ENCODE results near the gene CBX2. TPM values are rescaled to one million over a fixed set of nuclear protein-coding genes. Genes with fewer than 3 reads are reported as not detected.
A peak's percentile ranks its signal among the peaks of the same experiment; 100 is the strongest.

The CBX2 gene
- total RNA-seq, 1 donor from 2014 or later = 11.9 TPM

DNA sequence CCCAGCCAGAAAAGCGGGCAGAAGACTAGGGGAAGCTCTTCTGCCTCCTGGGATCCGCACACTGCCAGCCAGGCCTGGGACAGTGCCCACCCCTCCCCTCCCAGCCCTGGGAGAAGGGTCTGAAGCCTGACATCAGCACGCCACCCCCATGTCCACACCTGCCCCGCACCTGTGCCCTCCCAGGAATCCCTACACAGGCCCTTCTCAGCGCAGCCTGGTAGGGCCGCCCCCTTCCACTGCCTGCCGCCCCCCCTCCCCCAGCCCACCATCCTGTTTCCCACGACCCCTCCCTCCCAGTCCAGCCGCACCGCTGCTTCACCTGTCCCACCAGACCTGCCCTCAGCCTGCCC, 36.6 kb upstream of the CBX2 start:
- H3K27me3 ChIP-seq (ENCODE audit: control insufficient read depth, insufficient read depth, low read length) = peaks cover 49% of the 10 kb centered on the region

DNA sequence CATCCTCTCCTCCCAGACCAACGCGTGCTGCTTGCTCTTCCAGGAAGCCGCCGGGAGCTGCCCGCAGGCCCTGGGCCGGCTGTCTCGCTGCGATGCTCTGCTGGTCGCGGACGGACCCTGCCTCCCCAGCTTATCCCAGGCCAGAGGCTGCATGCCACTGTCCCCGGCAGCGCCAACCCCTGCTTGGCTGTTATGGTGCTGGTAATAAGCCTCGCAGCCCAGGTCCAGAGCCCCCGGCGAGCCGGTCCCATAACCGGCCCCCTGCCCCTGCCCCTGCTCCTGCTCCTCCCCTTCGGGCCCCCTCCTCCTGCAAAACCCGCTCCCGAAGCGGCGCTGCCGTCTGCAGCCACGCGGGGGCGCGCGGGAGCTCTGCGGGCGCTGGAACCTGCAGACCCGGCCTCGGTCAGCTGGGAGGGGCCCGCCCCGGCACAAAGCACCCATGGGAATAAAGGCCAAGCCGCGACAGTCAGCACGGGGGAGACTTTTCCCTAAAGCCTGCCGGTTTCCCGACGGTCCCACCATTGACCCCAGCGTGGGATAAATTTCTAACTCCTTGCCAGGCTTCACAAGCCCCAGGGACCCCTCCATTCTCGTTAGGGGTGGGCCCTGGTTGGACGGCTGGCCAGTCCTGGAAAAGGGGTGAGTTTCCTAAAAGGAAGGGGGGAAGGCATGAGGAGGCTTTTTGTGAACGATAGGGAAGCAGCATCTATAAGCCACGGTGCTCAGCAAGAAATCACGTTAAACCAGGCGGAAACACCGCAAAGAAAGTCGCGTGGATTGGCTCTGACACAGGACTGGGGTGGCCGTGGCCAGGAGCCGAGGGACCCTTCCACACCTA, 36.0 kb upstream of the CBX2 start:
- TF ChIP-seq, protein P1, sequence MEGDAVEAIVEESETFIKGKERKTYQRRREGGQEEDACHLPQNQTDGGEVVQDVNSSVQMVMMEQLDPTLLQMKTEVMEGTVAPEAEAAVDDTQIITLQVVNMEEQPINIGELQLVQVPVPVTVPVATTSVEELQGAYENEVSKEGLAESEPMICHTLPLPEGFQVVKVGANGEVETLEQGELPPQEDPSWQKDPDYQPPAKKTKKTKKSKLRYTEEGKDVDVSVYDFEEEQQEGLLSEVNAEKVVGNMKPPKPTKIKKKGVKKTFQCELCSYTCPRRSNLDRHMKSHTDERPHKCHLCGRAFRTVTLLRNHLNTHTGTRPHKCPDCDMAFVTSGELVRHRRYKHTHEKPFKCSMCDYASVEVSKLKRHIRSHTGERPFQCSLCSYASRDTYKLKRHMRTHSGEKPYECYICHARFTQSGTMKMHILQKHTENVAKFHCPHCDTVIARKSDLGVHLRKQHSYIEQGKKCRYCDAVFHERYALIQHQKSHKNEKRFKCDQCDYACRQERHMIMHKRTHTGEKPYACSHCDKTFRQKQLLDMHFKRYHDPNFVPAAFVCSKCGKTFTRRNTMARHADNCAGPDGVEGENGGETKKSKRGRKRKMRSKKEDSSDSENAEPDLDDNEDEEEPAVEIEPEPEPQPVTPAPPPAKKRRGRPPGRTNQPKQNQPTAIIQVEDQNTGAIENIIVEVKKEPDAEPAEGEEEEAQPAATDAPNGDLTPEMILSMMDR (IDR thresholded peaks at IDR 0.05; ENCODE audit: insufficient read depth, low read length, poor library complexity, severe bottlenecking) = peak; percentile 75
- no peaks in the 10 kb centered on the region for H3K36me3 ChIP-seq (ENCODE audit: control insufficient read depth, insufficient read depth, low read length)
- DNase-seq (ENCODE audit: low read depth) = no peak
- peak overlapping the region; percentile 19 for H3K4me3 ChIP-seq (ENCODE audit: low read depth, low read length)
- peaks cover 55% of the 10 kb centered on the region for H3K27me3 ChIP-seq (ENCODE audit: control insufficient read depth, insufficient read depth, low read length)

More for the DNA sequence above, 36.6 kb upstream of the CBX2 start:
- TF ChIP-seq, protein P1 (IDR thresholded peaks at IDR 0.05; ENCODE audit: insufficient read depth, low read length, poor library complexity, severe bottlenecking) = no peak
- Histone ChIP-seq H3K4me3 (ENCODE audit: low read depth, low read length) (no peak overlapping the region), H3K36me3 (ENCODE audit: control insufficient read depth, insufficient read depth, low read length) (no peaks in the 10 kb centered on the region)
- DNase-seq (ENCODE audit: low read depth) = no peak

- H3K27me3 ChIP-seq (ENCODE audit: control insufficient read depth, insufficient read depth, low read length) = peaks cover 61% of the 10 kb centered on the region
- H3K36me3 ChIP-seq (ENCODE audit: control insufficient read depth, insufficient read depth, low read length) = no peaks in the 10 kb centered on the region
- no peak for DNase-seq (ENCODE audit: low read depth)
- TF ChIP-seq, protein P1 (IDR thresholded peaks at IDR 0.05; ENCODE audit: insufficient read depth, low read length, poor library complexity, severe bottlenecking) = no peak
- H3K4me3 ChIP-seq (ENCODE audit: low read depth, low read length) = no peak overlapping the region
These were observed 35.4 kb upstream of the CBX2 start for GRCh38 chr17:79742589-79742918.

DNA sequence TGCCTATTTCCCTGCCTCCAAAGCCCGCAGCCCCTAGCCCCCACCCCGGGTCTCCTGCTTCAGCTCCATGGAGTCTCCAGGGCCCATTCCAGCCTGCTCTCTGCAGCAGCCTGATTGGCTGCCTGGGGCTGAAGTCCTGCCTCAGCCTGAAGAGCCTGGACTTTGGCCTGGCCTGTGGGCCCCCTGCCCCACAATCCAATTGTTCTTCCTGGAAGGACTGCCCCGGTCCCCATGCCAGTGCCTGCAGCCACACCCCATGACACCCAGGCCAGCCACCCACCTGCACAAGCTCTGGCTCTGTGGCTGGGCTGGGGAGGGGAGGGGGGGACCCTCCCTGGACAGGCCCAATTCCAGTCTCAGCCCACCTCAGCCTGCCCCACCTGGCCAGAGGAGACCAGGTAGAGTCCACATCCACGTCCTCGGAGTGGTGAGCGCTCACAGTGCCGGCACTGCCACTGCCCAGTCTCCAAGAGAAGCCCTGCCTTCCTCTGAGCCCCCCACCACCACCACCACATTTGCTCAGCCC, 34.9 kb upstream of the CBX2 start:
- Histone ChIP-seq H3K36me3 (ENCODE audit: control insufficient read depth, insufficient read depth, low read length) (no peaks in the 10 kb centered on the region), H3K27me3 (ENCODE audit: control insufficient read depth, insufficient read depth, low read length) (peaks cover 61% of the 10 kb centered on the region), H3K4me3 (ENCODE audit: low read depth, low read length) (no peak overlapping the region)
- DNase-seq (ENCODE audit: low read depth) = no peak
- TF ChIP-seq, protein P1 (IDR thresholded peaks at IDR 0.05; ENCODE audit: insufficient read depth, low read length, poor library complexity, severe bottlenecking) = no peak

- no peaks in the 10 kb centered on the region for H3K36me3 ChIP-seq (ENCODE audit: control insufficient read depth, insufficient read depth, low read length)
- no peak for DNase-seq (ENCODE audit: low read depth)
- peaks cover 66% of the 10 kb centered on the region for H3K27me3 ChIP-seq (ENCODE audit: control insufficient read depth, insufficient read depth, low read length)
- no peak overlapping the region for H3K4me3 ChIP-seq (ENCODE audit: low read depth, low read length)
- TF ChIP-seq, protein P1 (IDR thresholded peaks at IDR 0.05; ENCODE audit: insufficient read depth, low read length, poor library complexity, severe bottlenecking) = no peak
These were observed 34.3 kb upstream of the CBX2 start for GRCh38 chr17:79743614-79744013.
